ENCODE results near the gene WDR86.

The WDR86 gene

GRCh38 chr7:151390598-151391357 is 19.1 kb downstream of the WDR86 start:
- no peaks in the 10 kb centered on the region for H3K4me1 ChIP-seq (ENCODE audit: insufficient read depth, low read length, severe bottlenecking)

GRCh38 chr7:151389768-151390597 is 19.9 kb downstream of the WDR86 start:
- Histone ChIP-seq H3K9ac (ENCODE audit: low read length) (no peak overlapping the region), H3F3A (ENCODE audit: insufficient read depth, low read length) (no peaks in the 10 kb centered on the region)

More at GRCh38 chr7:151390598-151391357, 19.1 kb downstream of the WDR86 start:
- Histone ChIP-seq H3F3A (ENCODE audit: insufficient read depth, low read length) (no peaks in the 10 kb centered on the region), H3K9ac (ENCODE audit: low read length) (no peak overlapping the region), H3K9me3 (ENCODE audit: low read length) (no peaks in the 10 kb centered on the region), H4K20me1 (ENCODE audit: insufficient read depth, low read length) (no peaks in the 10 kb centered on the region), H3K4me3 (ENCODE audit: low read depth, low read length, poor library complexity, severe bottlenecking) (no peak overlapping the region), H3K36me3 (ENCODE audit: insufficient read depth, low read length) (no peaks in the 10 kb centered on the region), H3K9me2 (ENCODE audit: low read depth, low read length) (no peaks in the 10 kb centered on the region), H3K27ac (ENCODE audit: low read depth, low read length, poor library complexity, severe bottlenecking) (no peak overlapping the region), H3K27me3 (ENCODE audit: insufficient read depth, low read length) (peaks cover 10% of the 10 kb centered on the region), H3K79me2 (ENCODE audit: insufficient read depth, low read length) (no peaks in the 10 kb centered on the region), H2AFZ (ENCODE audit: low read length) (no peak overlapping the region), H3K4me2 (ENCODE audit: low read length) (no peak overlapping the region)
- no peak for TF ChIP-seq CTCF (IDR thresholded peaks at IDR 0.05; ENCODE audit: low read length)

GRCh38 chr7:151389096-151389767 is 20.6 kb downstream of the WDR86 start:
- Histone ChIP-seq H3K4me1 (ENCODE audit: insufficient read depth, low read length, severe bottlenecking) (no peaks in the 10 kb centered on the region), H3K4me3 (ENCODE audit: low read depth, low read length, poor library complexity, severe bottlenecking) (no peak overlapping the region), H3K9ac (ENCODE audit: low read length) (no peak overlapping the region), H3F3A (ENCODE audit: insufficient read depth, low read length) (no peaks in the 10 kb centered on the region), H3K27ac (ENCODE audit: low read depth, low read length, poor library complexity, severe bottlenecking) (no peak overlapping the region), H3K27me3 (ENCODE audit: insufficient read depth, low read length) (peaks cover 19% of the 10 kb centered on the region), H4K20me1 (ENCODE audit: insufficient read depth, low read length) (no peaks in the 10 kb centered on the region), H3K4me2 (ENCODE audit: low read length) (no peak overlapping the region), H3K36me3 (ENCODE audit: insufficient read depth, low read length) (no peaks in the 10 kb centered on the region), H3K9me3 (ENCODE audit: low read length) (no peaks in the 10 kb centered on the region), H3K79me2 (ENCODE audit: insufficient read depth, low read length) (no peaks in the 10 kb centered on the region), H2AFZ (ENCODE audit: low read length) (no peak overlapping the region), H3K9me2 (ENCODE audit: low read depth, low read length) (no peaks in the 10 kb centered on the region)
- TF ChIP-seq CTCF (IDR thresholded peaks at IDR 0.05; ENCODE audit: low read length) (no peak), EZH2 (IDR thresholded peaks at IDR 0.05; ENCODE audit: borderline replicate concordance, low read length) (no peak)

More at GRCh38 chr7:151389768-151390597, 19.9 kb downstream of the WDR86 start:
- H3K27ac ChIP-seq (ENCODE audit: low read depth, low read length, poor library complexity, severe bottlenecking), result no peak overlapping the region
- H3K4me3 ChIP-seq (ENCODE audit: low read depth, low read length, poor library complexity, severe bottlenecking), result no peak overlapping the region
- no peak overlapping the region for H3K4me2 ChIP-seq (ENCODE audit: low read length)
- H3K79me2 ChIP-seq (ENCODE audit: insufficient read depth, low read length), result no peaks in the 10 kb centered on the region
- no peaks in the 10 kb centered on the region for H3K9me2 ChIP-seq (ENCODE audit: low read depth, low read length)
- no peaks in the 10 kb centered on the region for H3K4me1 ChIP-seq (ENCODE audit: insufficient read depth, low read length, severe bottlenecking)
- no peak overlapping the region for H2AFZ ChIP-seq (ENCODE audit: low read length)
- no peaks in the 10 kb centered on the region for H3K9me3 ChIP-seq (ENCODE audit: low read length)
- H4K20me1 ChIP-seq (ENCODE audit: insufficient read depth, low read length), result no peaks in the 10 kb centered on the region
- H3K27me3 ChIP-seq (ENCODE audit: insufficient read depth, low read length), result peaks cover 14% of the 10 kb centered on the region
- TF ChIP-seq CTCF (IDR thresholded peaks at IDR 0.05; ENCODE audit: low read length) (no peak), EZH2 (IDR thresholded peaks at IDR 0.05; ENCODE audit: borderline replicate concordance, low read length) (no peak)
- no peaks in the 10 kb centered on the region for H3K36me3 ChIP-seq (ENCODE audit: insufficient read depth, low read length)
